H9 (cell line): ENCODE data around the gene CACHD1. TPM values are rescaled to one million over a fixed set of nuclear protein-coding genes. Genes with fewer than 3 reads are reported as not detected.
A peak's percentile ranks its signal among the peaks of the same experiment; 100 is the strongest.

Experiments used
- DNase-seq: peaks from one replicate; pipeline ENCODE4 v3.0.0-alpha.2; 2017
- H2AFZ ChIP-seq: one replicate; pipeline ENCODE4 v1.6.1; 2013; ENCODE audit warnings: mild to moderate bottlenecking, low read length, control low read depth, moderate library complexity
- H2AK5ac ChIP-seq: 2 replicates; pipeline ENCODE4 v1.6.1; 2013; ENCODE audit warnings: low read length, control low read depth, mixed read lengths; ENCODE audit not compliant: insufficient read length
- H2BK120ac ChIP-seq: one replicate; pipeline ENCODE4 v1.6.1; 2013; ENCODE audit warnings: low read depth, mild to moderate bottlenecking, low read length, control low read depth, inconsistent platforms; ENCODE audit not compliant: poor library complexity, severe bottlenecking
- H2BK12ac ChIP-seq: 2 replicates; pipeline ENCODE4 v1.6.1; 2013; ENCODE audit warnings: low read length, control low read depth, mixed read lengths, low read depth; ENCODE audit not compliant: insufficient read length
- H2BK15ac ChIP-seq: 2 replicates; pipeline ENCODE4 v1.6.1; 2013; ENCODE audit warnings: low read depth, low read length, control low read depth
- H2BK20ac ChIP-seq: one replicate; pipeline ENCODE4 v1.6.1; 2013; ENCODE audit warnings: low read depth, mild to moderate bottlenecking, low read length, control low read depth, inconsistent platforms; ENCODE audit not compliant: poor library complexity, severe bottlenecking
- H2BK5ac ChIP-seq: 2 replicates; pipeline ENCODE4 v1.6.1; 2013; ENCODE audit warnings: low read length, control low read depth, mixed read lengths; ENCODE audit not compliant: insufficient read length
- H3K14ac ChIP-seq: 2 replicates; pipeline ENCODE4 v1.6.1; 2013; ENCODE audit warnings: low read length, control low read depth; ENCODE audit not compliant: insufficient read depth
- H3K18ac ChIP-seq: 2 replicates; pipeline ENCODE4 v1.6.1; 2013; ENCODE audit warnings: low read depth, mild to moderate bottlenecking, mixed read lengths, low read length, control low read depth; ENCODE audit not compliant: insufficient read length
- H3K23ac ChIP-seq: 2 replicates; pipeline ENCODE4 v1.6.1; 2013; ENCODE audit warnings: low read length, control low read depth, mixed read lengths, low read depth; ENCODE audit not compliant: insufficient read length
- H3K23me2 ChIP-seq: 2 replicates; pipeline ENCODE4 v1.6.1; 2013; ENCODE audit warnings: low read depth, mild to moderate bottlenecking, mixed read lengths, low read length, control low read depth; ENCODE audit not compliant: insufficient read length, poor library complexity, severe bottlenecking
- H3K27ac ChIP-seq: 2 replicates; pipeline ENCODE4 v1.5.1; 2013; ENCODE audit warnings: low read length, control low read depth, mixed read lengths, low read depth; ENCODE audit not compliant: insufficient read length
- H3K27me3 ChIP-seq: 2 replicates; pipeline ENCODE4 v1.6.1; 2013; ENCODE audit warnings: low read length, control low read depth, inconsistent platforms; ENCODE audit not compliant: insufficient read depth
- H3K4ac ChIP-seq: 2 replicates; pipeline ENCODE4 v1.6.1; 2013; ENCODE audit warnings: low read depth, mild to moderate bottlenecking, control low read depth, inconsistent platforms, low read length, moderate library complexity
- H3K4me1 ChIP-seq: 2 replicates; pipeline ENCODE4 v1.6.1; 2013; ENCODE audit warnings: low read length, control low read depth, inconsistent platforms; ENCODE audit not compliant: insufficient read depth
- H3K4me2 ChIP-seq: 2 replicates; pipeline ENCODE4 v1.6.1; 2013; ENCODE audit warnings: low read length, control low read depth, mixed read lengths; ENCODE audit not compliant: insufficient read length, insufficient read depth
- H3K56ac ChIP-seq: 2 replicates; pipeline ENCODE4 v1.6.1; 2013; ENCODE audit warnings: low read depth, mild to moderate bottlenecking, mixed read lengths, low read length, control low read depth; ENCODE audit not compliant: insufficient read length
- H3K79me1 ChIP-seq: 2 replicates; pipeline ENCODE4 v1.6.1; 2013; ENCODE audit warnings: low read depth, mild to moderate bottlenecking, moderate library complexity, low read length, control low read depth, inconsistent platforms; ENCODE audit not compliant: insufficient read depth, poor library complexity, severe bottlenecking
- H3K79me2 ChIP-seq: 2 replicates; pipeline ENCODE4 v1.6.1; 2013; ENCODE audit warnings: low read length, control low read depth, inconsistent platforms; ENCODE audit not compliant: insufficient read depth
- H3K9ac ChIP-seq: 2 replicates; pipeline ENCODE4 v1.6.1; 2013; ENCODE audit warnings: low read length, control low read depth, mixed read lengths; ENCODE audit not compliant: insufficient read length; ENCODE audit errors: extremely low read depth
- H3K9me3 ChIP-seq: one replicate; pipeline ENCODE4 v1.6.1; 2013; ENCODE audit warnings: low read depth, low read length, inconsistent platforms; ENCODE audit not compliant: control insufficient read depth
- H3T11ph ChIP-seq: one replicate; pipeline ENCODE4 v1.6.1; 2013; ENCODE audit warnings: mild to moderate bottlenecking, low read length, control low read depth, inconsistent platforms
- H4K20me1 ChIP-seq: one replicate; pipeline ENCODE4 v1.6.1; 2013; ENCODE audit not compliant: control insufficient read depth, insufficient read length, insufficient read depth
- H4K5ac ChIP-seq: 2 replicates; pipeline ENCODE4 v1.6.1; 2013; ENCODE audit warnings: low read depth, mild to moderate bottlenecking, mixed read lengths, low read length, control low read depth; ENCODE audit not compliant: insufficient read length
- H4K8ac ChIP-seq: replicated peaks from 2 replicates; pipeline ENCODE4 v1.6.1; 2013; ENCODE audit warnings: low read length, control low read depth, mixed read lengths, low read depth; ENCODE audit not compliant: insufficient read length
- H4K91ac ChIP-seq: 2 replicates; pipeline ENCODE4 v1.6.1; 2013; ENCODE audit warnings: low read depth, mild to moderate bottlenecking, moderate library complexity, mixed read lengths, low read length, control low read depth; ENCODE audit not compliant: insufficient read length
- H3K27ac Mint-ChIP-seq, 3 experiments: 2 replicates in 2 of 3; 3 replicates in 1 of 3; pipeline ENCODE4 v1.8.0; 2020 to 2021; ENCODE audit warnings: mixed read lengths in 3 of 3, mild to moderate bottlenecking in 1 of 3, moderate library complexity in 1 of 3
- H3K27me3 Mint-ChIP-seq: 2 replicates; pipeline ENCODE4 v1.8.0; 2021; ENCODE audit warnings: low read depth, mild to moderate bottlenecking, moderate library complexity, mixed read lengths
- H3K36me3 Mint-ChIP-seq, 3 experiments: 2 replicates in 2 of 3; 3 replicates in 1 of 3; pipeline ENCODE4 v1.8.0; 2020 to 2021; ENCODE audit warnings: low read depth in 3 of 3, mixed read lengths in 3 of 3; ENCODE audit not compliant: insufficient read depth in 1 of 3
- H3K4me1 Mint-ChIP-seq, 2 experiments: 2 replicates each; pipeline ENCODE4 v1.8.0; 2020; ENCODE audit warnings: mixed read lengths in 2 of 2
- H3K4me3 Mint-ChIP-seq, 2 experiments: 2 replicates in 1 of 2; 3 replicates in 1 of 2; pipeline ENCODE4 v1.8.0; 2020 to 2021; ENCODE audit warnings: mild to moderate bottlenecking in 2 of 2, mixed read lengths in 2 of 2, moderate library complexity in 1 of 2
- H3K9me3 Mint-ChIP-seq, 2 experiments: 2 replicates in 1 of 2; 3 replicates in 1 of 2; pipeline ENCODE4 v1.8.0; 2020; ENCODE audit warnings: mild to moderate bottlenecking in 2 of 2, mixed read lengths in 2 of 2, moderate library complexity in 1 of 2
- CTCF ChIP-seq: fragments of 200-600 bp; sonication (generic); conservative IDR thresholded peaks from 3 replicates; pipeline ENCODE4 v1.8.0; 2021; ENCODE audit warnings: antibody characterized with exemption, mild to moderate bottlenecking
- WGBS: extraction: QIAGEN DNeasy Blood & Tissue Kit; methylation state at CpG from one replicate; pipeline ENCODE4 v1.1.7; 2013; ENCODE audit warnings: missing lambda C conversion rate, low lambda C conversion rate, mixed read lengths; ENCODE audit not compliant: insufficient read length; ENCODE audit errors: extremely low coverage; 5-methylcytosine and 5-hydroxymethylcytosine counted together
- total RNA-seq: library from RNA; stranded (reverse); gene quantifications from 2 replicates; pipeline ENCODE4 v1.2.1, GENCODE V29; 2021

The CACHD1 gene
- total RNA-seq, 1 experiment from 2014 or later, result 94.2 TPM

- Histone ChIP-seq H3K9ac (no peak overlapping the region), H3T11ph (no peak overlapping the region), H2BK15ac (no peak overlapping the region), H4K5ac (no peak overlapping the region), H2BK5ac (no peak overlapping the region), H3K27me3 (no peaks in the 10 kb centered on the region), H3K4me1 (peaks cover 36% of the 10 kb centered on the region), H2BK120ac (no peak overlapping the region), H3K18ac (no peak overlapping the region), H3K79me1 (no peaks in the 10 kb centered on the region), H3K23me2 (peaks cover 3% of the 10 kb centered on the region), H4K8ac (no peak overlapping the region), H4K91ac (no peak overlapping the region), H2AFZ (no peak overlapping the region), H3K79me2 (peaks cover 2% of the 10 kb centered on the region; the same call in 1 of the 2 replicates), H3K4ac (no peak overlapping the region), H3K4me2 (no peak overlapping the region), H2BK12ac (no peak overlapping the region), H3K27ac (no peak overlapping the region), H3K9me3 (no peaks in the 10 kb centered on the region), H4K20me1 (no peaks in the 10 kb centered on the region), H3K23ac (no peak overlapping the region), H3K14ac (no peak overlapping the region), H3K56ac (no peak overlapping the region), H2BK20ac (no peak overlapping the region), H2AK5ac (no peak overlapping the region)
- no peak for TF ChIP-seq CTCF
- H3K27ac Mint-ChIP-seq, result peak overlapping the region in 2 of 3 experiments; percentile 86 to 99; a peak in 5 of 7 replicates
- no CpG with 5 or more reads among the region's 8 CpGs for WGBS
- H3K9me3 Mint-ChIP-seq, result no peaks in the 10 kb centered on the region; a peak in 1 of 5 replicates
- peaks cover 86 to 87% of the 10 kb centered on the region in 2 experiments for H3K4me1 Mint-ChIP-seq
- H3K27me3 Mint-ChIP-seq, result no peaks in the 10 kb centered on the region
- DNase-seq, result no peak
- peaks cover 0 to 12% (median 5%) of the 10 kb centered on the region in 3 experiments; a peak in 4 of 7 replicates for H3K36me3 Mint-ChIP-seq
- no peak overlapping the region for H3K4me3 Mint-ChIP-seq
Observed at GRCh38 chr1:64492424-64492823, 22.5 kb downstream of the CACHD1 start.
